Measurements from ENCODE around the gene NODAL.

NODAL gene

DNA sequence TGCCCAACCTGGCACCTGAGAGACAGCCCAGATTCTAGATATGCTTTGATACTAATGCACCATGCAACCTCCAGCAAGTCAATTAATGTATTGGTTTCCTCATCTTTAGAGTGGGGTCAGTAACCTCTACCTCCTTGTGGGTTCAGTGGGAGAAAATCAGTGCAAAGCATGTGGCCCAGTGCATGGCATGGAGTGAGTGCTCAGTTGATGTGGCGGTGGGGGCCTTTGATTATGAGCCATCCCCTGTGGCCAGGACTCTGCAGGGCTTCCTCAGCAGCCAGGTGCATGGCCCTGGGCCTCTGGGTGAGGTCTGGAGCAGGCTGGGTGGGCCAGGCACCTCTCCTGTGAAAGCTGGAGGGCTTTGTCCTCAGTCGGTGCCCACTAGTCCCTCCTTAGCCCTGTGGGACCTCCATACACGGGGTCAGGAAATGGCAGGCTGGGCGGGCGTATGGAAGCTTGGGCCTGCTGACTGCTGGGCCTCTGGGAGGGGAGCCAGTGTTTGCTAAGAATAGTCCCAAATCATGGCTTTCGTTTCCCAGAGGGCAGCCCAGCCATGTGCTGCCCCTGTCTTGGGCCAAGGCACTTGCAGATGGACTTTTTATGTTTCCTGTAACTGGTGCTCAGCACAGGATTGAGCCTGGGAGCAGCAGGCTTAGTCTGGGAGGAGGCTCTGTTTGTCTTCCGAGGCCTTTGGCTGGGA is 40.5 kb upstream of the NODAL start:
- Histone ChIP-seq H3K27ac (no peak overlapping the region), H3K27me3 (peaks cover 38% of the 10 kb centered on the region)

DNA sequence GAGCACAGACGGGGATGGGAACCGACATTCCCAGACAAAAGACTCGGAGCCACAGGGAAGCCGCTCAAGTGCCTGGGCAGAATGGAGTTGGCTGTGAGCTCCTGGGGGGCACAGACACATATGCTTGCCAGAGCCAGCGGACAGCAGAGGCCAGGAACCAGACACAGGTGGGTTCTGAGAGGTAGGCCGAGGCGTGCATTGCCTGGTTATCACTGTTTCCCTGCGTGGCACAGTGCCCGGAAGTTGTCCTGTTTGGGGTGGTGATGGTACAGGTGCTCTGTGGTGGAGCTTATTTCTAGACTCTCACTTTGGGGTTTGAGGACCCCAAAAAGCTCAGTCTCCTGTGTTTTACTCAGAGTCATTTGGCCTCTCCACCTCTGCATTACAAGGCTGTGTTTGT is 39.6 kb upstream of the NODAL start:
- Histone ChIP-seq H3K4me1 (ENCODE audit: control insufficient read depth in 1 of 2, insufficient read depth in 1 of 2, low read depth in 1 of 2, low read length in 1 of 2) (peaks cover 15 to 17% of the 10 kb centered on the region in 2 experiments), H3K9me3 (no peaks in the 10 kb centered on the region), H3K27ac (no peak overlapping the region), H3K36me3 (no peaks in the 10 kb centered on the region), H3K4me3 (ENCODE audit: low read depth in 1 of 2, low read length in 1 of 2) (no peak overlapping the region), H3K27me3 (peaks cover 47% of the 10 kb centered on the region)
- TF ChIP-seq, protein P1, sequence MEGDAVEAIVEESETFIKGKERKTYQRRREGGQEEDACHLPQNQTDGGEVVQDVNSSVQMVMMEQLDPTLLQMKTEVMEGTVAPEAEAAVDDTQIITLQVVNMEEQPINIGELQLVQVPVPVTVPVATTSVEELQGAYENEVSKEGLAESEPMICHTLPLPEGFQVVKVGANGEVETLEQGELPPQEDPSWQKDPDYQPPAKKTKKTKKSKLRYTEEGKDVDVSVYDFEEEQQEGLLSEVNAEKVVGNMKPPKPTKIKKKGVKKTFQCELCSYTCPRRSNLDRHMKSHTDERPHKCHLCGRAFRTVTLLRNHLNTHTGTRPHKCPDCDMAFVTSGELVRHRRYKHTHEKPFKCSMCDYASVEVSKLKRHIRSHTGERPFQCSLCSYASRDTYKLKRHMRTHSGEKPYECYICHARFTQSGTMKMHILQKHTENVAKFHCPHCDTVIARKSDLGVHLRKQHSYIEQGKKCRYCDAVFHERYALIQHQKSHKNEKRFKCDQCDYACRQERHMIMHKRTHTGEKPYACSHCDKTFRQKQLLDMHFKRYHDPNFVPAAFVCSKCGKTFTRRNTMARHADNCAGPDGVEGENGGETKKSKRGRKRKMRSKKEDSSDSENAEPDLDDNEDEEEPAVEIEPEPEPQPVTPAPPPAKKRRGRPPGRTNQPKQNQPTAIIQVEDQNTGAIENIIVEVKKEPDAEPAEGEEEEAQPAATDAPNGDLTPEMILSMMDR (IDR thresholded peaks at IDR 0.05), result no peak

More for the DNA sequence above, 40.5 kb upstream of the NODAL start:
- no peak overlapping the region for H3K4me3 ChIP-seq (ENCODE audit: low read depth in 1 of 2, low read length in 1 of 2)
- TF ChIP-seq, protein P1 (IDR thresholded peaks at IDR 0.05), result no peak
- no peaks in the 10 kb centered on the region for H3K9me3 ChIP-seq
- no peaks in the 10 kb centered on the region for H3K36me3 ChIP-seq
- H3K4me1 ChIP-seq (ENCODE audit: control insufficient read depth in 1 of 2, insufficient read depth in 1 of 2, low read depth in 1 of 2, low read length in 1 of 2), result peaks cover 15 to 17% of the 10 kb centered on the region in 2 experiments

DNA sequence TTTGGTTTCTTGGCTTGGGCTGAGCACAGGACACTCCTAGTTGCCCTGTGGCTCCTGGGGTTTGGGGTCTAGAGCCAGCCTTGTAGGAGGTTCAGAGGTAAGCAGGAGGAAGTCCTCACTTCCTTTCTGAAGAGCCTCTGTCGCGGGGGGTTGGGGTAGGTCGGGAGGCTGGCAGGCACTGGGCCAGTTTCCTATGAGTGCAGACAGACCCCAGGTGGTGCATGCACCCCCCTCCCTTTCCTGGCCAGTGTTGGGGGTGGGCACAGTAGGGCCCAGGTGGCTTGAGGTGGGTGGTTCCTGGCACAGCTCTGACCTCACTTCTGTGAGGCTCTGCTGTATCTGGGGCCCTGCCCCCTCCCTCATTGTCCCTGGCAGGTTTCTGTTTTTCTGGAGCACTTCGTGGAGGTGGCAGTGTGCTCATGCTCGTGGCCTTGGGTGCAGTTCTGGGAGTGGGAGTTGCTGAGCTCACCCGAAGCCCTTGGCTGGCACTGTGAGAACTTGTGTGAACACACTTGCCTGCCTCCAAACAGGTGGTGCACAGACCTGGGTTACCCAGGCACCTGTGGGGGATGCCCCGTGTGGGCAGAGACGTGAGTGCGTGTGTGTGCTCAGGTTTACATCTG is 38.9 kb upstream of the NODAL start:
- H3K4me3 ChIP-seq (ENCODE audit: low read depth in 1 of 2, low read length in 1 of 2), result no peak overlapping the region
- peaks cover 15 to 17% of the 10 kb centered on the region in 2 experiments for H3K4me1 ChIP-seq (ENCODE audit: control insufficient read depth in 1 of 2, insufficient read depth in 1 of 2, low read depth in 1 of 2, low read length in 1 of 2)
- H3K27me3 ChIP-seq, result peaks cover 55% of the 10 kb centered on the region

DNA sequence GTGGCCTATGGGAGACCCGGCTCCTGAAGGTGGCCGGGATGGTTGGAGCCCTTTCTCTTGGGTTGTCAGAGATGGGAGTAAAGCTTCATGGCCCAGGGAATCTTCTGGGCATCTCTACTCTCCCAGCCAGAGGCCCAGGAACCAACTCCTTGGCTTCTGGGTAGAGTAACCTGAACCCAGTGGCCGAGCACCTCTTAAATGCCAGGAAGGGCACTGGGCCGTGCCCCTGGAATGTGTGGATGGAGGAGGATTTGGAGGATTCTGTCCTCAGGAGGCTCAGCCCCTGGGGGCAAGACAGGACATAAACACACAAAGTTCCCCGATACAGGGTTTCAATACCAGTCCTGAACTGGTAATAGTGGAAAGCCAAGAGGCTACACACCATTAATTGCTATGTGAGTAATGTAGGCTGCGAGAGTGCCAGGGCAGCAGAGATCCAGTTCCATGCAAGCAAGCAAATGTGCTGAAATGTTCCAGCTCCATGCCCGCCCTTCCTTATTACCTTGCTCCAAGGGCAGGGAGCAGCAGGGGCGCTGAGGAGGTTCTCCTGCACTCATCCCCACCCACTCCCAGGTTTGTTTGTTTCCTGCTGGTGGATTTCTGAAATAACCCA is 38.3 kb upstream of the NODAL start:
- Histone ChIP-seq H3K4me3 (ENCODE audit: low read depth in 1 of 2, low read length in 1 of 2) (no peak overlapping the region), H3K4me1 (ENCODE audit: control insufficient read depth in 1 of 2, insufficient read depth in 1 of 2, low read depth in 1 of 2, low read length in 1 of 2) (peaks cover 15 to 17% of the 10 kb centered on the region in 2 experiments), H3K27me3 (peaks cover 61% of the 10 kb centered on the region), H3K36me3 (no peaks in the 10 kb centered on the region), H3K27ac (no peak overlapping the region), H3K9me3 (no peaks in the 10 kb centered on the region)
- TF ChIP-seq, protein P1 (IDR thresholded peaks at IDR 0.05), result no peak

More for the DNA sequence above, 38.9 kb upstream of the NODAL start:
- TF ChIP-seq, protein P1 (IDR thresholded peaks at IDR 0.05), result no peak
- Histone ChIP-seq H3K27ac (no peak overlapping the region), H3K9me3 (no peaks in the 10 kb centered on the region), H3K36me3 (no peaks in the 10 kb centered on the region)

DNA sequence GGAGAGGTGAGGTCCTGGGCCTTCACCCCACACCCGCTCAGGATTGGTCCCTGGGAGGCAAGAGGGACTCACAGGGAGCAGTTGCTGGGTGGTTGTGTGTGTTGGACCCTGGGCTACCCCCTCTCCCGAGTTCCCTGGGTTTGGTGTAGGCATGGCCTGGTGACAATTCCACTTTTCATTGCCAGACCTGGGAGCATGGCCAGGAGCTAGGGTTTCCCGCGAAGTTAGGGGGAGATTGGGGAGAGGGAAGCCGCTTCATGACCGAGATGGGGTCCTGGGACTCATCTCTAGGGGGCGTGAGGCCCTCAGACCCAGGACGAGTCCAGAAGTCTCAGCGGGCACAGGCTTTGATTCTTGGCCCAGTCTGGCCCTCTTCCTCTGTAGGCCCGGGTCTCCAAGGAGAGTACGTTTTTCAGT is 37.7 kb upstream of the NODAL start:
- TF ChIP-seq, protein P1 (IDR thresholded peaks at IDR 0.05), result no peak
- peaks cover 64% of the 10 kb centered on the region for H3K27me3 ChIP-seq
- no peaks in the 10 kb centered on the region for H3K9me3 ChIP-seq
- H3K27ac ChIP-seq, result no peak overlapping the region
- no peaks in the 10 kb centered on the region for H3K36me3 ChIP-seq
- H3K4me3 ChIP-seq (ENCODE audit: low read depth in 1 of 2, low read length in 1 of 2), result no peak overlapping the region
- H3K4me1 ChIP-seq (ENCODE audit: control insufficient read depth in 1 of 2, insufficient read depth in 1 of 2, low read depth in 1 of 2, low read length in 1 of 2), result peaks cover 15 to 17% of the 10 kb centered on the region in 2 experiments
